Measurements from ENCODE around the gene PLCB4.

GRCh38 chr20:9496155-9496554 lies 427.3 kb downstream of the PLCB4 start:
- no peak for TF ChIP-seq CTCF (IDR thresholded peaks at IDR 0.05)
- TF ChIP-seq POLR2A (IDR thresholded peaks at IDR 0.05): no peak

Data from testis (tissue), 2 donors.